HG02938 (cell line): Measurements from ENCODE around the gene JMJD1C.
"Not testable (repeated sequence)": the region's sequence is repeated elsewhere in the genome, so short reads cannot be mapped to it uniquely, and the experiment has no call there.

Experiments used
- ATAC-seq: cut with Tn5 transposase; IDR thresholded peaks from one replicate; pipeline ENCODE4 v1.9.1; 2021; ENCODE audit warnings: mild to moderate bottlenecking, moderate library complexity; ENCODE audit not compliant: unreplicated experiment

JMJD1C gene

DNA sequence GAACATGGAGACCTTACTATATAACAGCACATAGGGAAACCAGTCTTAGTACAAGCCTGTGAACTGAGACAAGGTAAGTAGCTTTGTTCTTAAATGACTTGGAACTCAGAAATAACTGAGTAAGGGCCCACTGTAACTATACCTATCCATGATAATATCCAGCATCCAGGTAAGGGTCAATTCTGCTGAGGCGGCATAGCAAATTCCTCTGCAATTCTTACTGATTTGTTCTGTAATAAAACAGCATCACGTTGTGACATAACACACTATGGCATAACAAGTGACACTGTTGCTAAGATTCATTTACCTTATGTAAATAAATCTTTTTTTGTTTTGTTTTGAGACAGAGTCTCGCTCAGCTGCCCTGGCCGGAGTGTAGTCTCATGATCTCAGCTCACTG is 97.4 kb downstream of the JMJD1C start:
- no peak for ATAC-seq

DNA sequence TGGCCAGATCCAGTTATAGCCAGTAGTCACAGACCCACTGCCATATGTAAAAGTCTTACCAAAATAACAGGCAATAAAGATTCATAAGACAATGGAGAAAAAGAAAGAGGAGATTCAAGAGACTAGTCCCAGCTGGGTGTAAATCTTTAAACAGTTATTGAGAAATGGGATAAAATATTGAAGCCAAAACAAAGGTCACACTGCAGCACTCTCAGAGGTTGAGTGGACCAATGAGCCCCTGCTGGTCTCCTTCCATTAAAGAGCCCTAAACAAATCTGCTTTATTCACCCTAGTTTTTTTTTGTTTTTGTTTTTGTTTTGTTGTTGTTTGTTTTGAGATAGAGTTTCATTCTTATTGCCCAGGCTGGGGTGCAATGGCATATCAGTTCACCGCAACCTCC is 98.8 kb downstream of the JMJD1C start:
- ATAC-seq: no peak

DNA sequence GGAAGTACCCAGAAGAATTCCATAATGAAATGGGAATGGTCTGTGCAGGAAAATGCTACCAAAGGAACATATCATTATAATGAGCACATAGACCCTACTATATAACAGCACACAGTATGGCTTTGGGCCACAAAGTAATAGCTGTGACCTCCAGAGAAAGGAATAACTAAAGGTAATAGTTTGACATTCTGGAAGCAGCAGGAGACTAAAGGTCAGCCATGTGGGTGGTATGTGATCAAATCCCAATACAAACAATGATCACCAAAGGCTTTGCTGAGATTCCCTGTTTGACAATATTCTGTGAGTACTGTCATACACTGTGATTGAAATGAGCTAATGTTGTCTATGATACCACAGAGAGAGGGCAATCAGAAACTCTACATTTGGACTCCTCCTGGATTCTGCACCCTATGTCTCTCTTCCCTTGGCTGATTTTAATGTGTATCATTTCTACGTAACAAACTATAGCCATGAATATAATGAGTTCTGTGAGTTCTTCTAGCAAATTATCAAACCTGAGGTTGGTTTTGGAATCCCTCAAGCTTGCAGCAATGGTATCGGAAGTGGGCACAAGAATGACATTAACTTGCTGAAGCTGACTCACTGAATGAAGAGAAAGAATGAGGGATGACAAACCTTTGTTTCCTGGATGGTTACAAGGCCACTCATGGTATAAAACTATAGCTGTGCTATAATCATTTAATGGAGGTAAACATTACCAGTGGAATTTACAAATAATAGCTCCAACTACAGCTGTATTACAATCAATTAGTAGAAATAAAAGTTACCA is 99.6 kb downstream of the JMJD1C start:
- no peak for ATAC-seq

DNA sequence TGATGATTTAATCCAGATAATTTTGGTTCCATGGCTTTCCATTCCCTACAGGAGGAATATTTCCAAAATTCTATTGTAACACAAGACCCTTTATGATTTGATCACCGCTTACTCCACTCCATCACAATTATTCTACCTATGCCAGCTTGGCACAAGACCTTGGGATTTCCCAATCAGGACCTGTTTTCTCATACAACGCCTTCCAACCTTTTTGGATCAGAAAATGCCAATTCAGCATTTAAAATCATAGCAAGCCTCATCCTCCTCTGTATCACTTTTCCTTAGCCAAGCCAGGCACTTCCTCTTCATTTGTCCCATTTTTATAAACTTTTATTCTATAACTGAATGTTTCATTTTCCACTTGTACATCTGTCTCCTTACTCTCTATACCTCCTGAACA is 100.9 kb downstream of the JMJD1C start:
- ATAC-seq: no peak

DNA sequence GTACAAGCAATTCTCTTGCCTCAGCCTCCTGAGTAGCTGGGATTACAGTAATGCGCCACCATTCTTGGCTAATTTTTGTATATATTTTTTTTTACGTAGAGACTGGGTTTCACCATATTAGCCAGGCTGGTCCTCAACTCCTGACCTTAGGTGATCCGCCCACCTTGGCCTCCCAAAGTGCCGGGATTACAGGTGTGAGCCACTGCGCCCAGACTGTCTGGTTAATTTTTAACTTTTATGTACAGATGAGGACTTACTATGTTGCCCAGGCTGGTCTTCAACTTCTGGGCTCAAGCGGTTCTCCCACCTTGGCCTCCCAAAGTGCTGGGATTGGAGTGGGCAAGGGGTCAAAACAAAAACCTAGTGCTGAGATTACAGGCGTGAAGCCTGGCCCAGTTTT is 101.8 kb downstream of the JMJD1C start:
- no peak for ATAC-seq

DNA sequence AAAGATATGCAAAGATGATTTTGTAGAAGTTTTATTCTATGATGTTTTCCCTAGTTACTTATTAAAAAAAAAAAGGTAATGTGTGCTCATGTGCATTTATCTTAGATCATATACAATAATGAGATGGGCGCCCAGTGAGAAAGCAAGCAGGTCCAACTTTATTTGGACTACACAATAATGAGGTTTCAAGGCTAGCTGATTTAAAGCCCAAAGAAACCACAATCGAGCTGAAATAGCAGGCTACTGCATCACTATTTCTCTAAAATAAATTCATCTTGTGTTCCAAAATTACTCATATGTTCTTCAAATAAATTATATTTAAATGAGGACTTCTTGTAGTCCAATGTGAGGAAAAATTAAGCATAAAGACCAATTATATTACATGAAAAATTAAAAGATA is 110.1 kb downstream of the JMJD1C start:
- ATAC-seq: no peak

DNA sequence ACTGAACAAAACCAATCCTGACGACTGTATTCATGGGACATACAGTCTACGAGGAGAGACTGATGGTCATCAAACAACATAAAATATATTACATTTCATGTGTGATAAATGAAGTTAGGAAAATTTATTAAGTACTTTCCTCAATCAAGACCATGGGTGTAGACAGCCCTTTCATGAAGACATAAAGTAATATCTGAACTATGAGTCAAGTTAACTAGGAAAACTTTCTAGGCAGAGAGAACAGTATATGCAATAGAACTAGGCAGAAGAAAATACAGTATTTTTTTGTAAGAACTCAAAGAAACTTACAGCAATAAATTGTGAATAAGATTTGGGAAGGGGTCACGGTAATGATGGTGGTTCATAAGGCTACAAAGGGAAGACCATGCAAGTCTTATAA is 112.8 kb downstream of the JMJD1C start:
- no peak for ATAC-seq

DNA sequence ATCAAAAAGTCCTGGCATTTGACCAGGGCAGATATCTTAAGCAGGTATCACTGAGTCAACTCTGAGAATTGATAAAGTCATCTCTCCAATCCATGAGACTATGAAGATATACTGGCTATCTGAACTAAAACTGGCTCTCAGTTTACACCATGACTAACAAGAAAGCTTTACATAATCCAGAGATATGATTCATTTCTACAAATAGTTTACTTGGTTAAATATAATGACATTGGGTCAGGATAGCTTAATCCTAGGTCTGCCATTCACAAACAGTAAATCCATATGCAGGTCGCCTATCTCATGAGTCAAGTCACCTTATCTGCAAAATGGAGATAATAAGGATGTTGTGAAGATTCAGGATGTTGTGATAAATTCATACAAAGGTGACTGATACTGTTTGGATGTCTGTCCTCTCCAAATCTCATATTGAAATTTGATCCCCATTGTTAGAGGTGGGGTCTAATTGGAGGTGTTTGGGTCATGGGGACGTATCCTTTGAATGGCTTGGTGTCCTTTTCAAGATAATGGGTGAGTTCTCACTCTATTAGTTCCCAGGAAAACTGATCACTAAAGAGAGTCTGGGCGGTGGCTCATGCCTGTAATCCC is 117.4 kb downstream of the JMJD1C start:
- ATAC-seq: no peak

DNA sequence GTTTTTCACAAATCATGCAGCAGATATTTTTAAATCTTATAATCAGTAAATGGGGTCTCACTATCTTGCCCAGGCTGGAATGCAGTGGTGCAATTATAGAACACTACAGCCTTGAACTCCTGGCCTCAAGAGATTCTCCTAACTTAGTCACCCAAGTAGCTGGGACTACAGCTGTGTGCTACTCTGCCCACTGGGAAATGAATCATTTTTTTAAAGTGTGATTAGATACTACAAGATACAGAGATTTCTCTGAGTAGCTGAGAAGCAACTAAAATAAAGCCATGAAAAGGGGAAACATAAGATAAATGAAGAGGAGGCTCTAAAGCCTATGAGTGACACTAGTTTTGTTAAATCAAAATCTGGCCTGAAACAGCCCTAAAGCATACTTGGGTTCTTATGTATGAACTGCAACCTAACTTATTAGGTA is 119.7 kb downstream of the JMJD1C start:
- no peak for ATAC-seq

DNA sequence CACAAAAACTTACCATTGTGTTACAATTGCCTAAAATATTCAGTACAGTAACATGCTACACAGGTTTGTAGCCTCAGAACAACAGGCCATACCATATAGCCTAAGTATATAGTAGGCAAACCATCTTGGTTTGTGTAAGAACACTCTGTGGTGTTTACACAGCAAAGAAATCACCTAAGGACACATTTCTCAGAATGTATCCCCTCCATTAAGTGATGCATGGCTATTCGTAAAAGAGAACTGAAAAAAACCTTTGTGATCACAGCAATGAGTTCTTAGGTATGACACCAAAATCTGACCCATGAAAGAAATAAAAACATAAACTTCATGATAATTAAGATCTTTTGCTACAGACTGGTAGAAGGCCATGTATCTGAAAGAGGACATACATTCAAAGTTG is 121.5 kb downstream of the JMJD1C start:
- ATAC-seq: no peak

DNA sequence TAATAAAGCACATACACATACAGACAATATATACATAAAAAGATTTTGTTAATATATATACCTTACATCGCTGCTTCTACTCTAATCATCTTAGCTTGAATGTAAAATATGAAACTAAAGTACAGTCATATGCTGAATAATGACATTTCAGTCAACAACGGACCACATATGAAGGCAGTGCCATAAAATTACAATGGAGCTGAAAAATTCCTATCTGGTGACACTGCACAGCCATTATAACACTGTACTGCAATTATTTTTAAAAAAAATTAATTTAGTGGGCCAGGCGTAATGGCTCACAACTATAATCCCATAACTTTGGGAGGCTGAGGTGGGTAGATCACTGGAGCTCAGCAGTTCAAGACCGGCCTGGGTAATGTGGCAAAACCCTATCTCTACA is 122.3 kb downstream of the JMJD1C start:
- no peak for ATAC-seq

DNA sequence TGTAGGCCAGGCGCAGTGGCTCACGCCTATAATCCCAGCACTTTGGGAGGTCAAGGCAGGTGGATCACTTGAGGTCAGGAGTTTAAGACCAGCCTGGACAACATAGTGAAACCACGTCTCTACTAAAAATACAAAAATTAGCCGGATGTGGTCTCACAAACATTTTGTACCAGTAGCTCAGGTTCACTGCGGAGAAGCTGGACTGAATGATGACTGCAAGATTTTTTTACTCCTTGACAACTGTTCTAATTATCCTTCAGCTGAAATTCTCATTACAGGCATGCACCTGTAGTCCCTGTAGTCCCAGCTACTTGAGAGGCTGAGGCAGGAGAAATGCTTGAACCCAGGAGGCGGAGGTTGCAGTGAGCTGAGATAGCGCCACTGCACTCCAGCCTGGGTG is 126.1 kb downstream of the JMJD1C start:
- not testable (repeated sequence) for ATAC-seq

DNA sequence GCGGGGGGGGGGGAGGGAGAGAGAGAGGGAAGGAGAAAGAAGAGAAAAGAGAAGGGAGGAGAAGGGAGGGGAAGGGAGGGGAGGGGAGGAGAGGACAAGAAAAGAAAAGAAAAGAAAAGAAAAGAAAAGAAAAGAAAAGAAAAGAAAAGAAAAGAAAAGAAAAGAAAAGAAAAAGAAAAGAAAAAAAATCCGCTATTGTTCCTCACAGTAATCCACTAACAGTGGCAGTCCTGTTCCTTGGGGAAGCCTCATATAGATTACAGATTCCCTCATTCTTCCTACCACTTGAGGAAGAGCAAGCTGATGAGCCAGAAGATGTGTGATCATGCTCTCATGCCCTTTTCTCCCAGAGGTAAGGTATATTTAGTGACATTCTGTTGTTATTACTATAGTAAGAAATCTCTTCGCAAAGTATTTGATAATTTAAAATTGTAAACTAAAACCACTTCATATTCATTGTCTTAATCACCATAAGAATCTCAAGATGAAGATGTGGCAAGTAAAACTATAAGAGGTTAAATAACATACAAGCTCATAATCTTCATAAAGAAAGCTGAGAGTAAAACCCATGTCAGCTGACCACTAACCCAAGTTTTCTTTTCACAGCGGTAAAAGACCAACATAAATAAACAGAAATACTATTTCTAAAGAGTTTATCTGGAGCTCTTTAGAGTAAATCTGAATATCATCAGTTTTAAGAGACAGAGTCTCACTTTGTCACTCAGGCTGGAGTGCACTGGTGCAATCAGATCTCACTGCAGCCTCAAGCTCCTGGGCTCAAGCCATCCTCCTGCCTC is 128.1 kb downstream of the JMJD1C start:
- ATAC-seq: no peak

DNA sequence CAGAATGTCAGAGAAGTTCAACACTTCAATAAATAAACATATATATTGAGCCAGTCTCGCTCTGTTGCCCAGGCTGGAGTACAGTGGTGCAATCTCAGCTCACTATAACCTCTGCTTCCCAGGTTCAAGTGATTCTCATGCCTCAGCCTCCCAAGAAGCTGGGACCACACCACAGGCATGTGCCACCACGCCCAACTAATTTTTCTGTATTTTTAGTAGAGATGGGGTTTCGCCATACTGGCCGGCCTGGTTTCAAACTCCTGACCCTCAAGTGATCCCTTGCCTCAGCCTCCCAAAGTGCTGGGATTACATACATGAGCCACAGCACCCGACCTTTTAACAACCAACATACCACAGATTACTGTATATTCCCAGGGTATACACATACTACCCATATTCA is 134.2 kb downstream of the JMJD1C start:
- no peak for ATAC-seq

DNA sequence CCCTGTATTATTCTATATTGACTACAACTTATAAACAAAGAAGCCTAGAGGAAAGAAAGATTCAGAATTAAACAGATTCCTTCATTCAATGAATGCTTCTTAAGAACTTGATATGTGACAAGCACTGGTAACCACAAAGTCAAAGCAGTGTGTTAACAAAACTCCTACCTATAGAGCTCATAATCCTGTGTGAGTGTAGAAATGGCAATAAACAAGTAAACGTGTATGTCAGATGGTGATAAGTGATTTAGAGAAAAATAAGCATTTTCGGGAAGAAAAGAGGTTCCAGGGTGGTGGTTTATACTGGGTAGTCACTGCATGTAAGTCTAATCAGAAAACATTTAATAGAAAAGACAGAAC is 141.3 kb downstream of the JMJD1C start:
- no peak for ATAC-seq

DNA sequence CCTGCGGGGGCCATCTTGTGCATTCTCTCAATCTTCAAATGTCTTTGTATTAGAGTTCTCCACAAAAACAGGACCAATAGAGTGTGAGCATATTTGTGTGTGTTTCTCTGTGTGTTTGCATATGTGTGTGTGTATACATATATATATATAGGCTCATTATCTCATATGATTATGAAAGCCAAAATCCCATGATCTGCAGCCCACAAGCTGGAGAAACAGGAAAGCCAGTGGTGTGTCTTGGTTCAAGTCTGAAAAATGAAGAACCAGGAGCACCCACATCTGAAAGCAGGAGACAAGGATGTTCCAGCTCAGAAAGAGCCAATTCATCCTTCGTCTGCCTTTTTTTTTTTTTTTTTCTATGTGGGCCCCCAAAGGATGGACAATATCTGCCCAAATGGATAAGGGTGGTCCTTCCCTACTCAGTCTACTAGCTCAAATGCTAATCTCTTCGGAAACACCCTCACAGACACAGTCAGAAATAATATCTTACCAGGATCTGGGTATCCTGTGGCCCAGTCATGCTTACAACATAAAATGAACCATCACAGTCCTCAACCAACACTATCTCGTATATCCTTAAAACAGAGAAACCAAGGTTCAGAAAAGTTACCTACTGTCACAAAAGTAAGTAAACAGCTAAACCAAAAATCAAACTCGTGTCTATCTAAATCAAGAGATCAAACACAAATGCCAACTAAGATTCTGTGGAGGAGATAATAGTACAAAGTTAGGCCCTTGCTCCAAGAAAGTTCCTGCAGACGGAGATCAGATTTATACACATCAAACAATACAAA is 141.9 kb downstream of the JMJD1C start:
- no peak for ATAC-seq

DNA sequence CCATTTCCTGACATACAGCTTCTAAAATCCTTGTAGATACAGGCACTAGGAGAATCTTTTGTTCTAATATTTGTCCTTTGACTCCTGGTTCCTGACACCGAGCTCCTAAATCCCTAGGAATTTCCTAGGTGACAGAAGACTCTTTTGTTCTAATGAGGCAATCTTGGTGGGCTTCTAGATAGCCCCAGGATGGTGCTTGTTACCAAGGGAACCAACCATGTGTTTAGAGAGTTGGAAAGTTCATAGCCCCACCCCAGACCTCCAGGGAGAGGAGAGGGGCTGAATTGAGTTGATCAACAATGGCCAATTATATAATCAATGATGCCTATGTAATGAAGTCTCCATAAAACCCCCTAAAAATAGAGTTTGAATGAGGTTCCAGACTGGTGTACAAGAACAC is 145.1 kb downstream of the JMJD1C start:
- ATAC-seq: no peak

DNA sequence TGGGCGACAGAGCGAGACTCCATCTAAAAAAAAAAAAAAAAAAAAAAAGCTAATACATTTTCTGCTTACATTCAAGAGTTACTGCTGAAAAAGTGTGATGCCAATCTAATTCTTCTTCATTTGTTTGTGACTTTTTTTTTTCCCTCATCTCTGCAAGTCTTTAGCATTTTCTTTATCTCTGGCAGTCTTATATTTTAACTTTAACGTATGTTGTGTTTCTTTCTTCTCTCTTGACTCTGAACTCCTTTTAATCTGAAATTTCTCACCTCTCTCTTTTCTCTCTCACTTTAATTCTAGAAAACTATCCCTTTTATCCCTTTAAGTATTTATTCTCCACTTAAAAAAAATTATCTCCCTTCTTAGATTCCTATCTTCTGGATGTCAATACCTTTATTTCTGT is 146.5 kb downstream of the JMJD1C start:
- no peak for ATAC-seq

DNA sequence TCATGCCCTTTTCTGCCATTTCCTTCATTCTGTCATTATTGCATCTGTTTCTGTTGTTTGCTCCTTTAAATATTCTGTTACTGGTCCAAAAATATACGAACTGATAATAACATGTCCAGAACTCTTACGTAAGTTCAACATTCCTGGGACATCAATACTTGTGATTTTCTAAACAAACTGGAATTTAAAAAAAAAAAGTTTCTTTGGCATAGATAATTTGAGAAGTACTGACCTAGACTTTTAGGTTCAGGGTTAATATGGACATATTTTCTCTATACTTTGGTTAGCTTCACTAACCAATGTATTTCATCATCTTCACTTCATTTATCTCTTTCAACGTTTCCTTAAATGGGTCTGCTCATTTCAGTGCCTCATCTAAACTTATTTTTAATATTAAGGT is 147.3 kb downstream of the JMJD1C start:
- ATAC-seq: no peak

DNA sequence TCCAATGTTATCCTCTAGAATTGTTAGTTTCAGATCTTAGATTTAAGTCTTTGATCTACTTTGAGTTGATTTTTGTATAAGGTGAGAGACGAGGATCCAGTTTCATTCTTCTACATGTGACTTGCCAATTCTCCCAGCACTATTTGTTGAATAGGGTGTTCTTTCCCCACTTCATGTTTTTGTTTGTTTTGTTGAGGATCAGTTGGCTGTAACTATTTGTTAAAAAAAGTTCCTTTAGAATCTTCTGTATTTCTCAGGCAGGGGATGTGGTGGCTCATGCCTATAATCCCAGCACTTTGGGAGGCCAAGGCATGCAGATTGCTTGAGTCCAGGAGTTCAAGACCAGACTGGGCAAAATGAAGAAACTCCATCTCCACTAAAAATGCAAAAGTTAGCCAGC is 151.8 kb downstream of the JMJD1C start:
- ATAC-seq: no peak

DNA sequence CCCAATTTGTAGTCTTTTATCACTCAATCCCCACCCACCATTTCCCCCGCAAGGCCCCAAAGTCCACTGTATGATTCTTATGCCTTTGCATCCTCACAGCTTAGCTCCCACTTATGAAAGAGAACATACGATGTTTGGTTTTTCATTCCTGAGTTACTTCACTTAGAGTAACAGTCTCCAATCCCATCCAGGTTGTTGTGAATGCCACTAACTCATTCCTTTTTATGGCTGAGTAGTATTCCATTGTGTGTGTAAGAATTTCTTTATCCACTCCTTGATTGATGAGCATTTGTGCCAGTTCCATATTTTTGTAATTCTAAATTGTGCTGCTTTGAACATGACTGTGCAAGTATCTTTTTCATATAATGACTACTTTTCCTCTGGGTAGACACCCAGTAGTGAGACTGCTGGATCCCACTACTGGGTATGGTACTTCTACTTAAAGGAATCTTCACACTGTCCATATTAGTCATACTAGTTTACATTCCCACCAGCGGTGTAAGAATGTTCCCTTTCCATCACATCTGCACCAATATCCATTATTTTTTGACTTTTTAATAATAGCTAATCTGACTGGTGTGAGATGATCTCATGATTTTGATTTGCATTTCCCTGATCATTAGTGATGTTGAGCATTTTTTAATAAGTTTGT is 152.6 kb downstream of the JMJD1C start:
- no peak for ATAC-seq
